HuH-7 (cell line): ENCODE data around the gene INSRR.

Experiments
- DNase-seq: peaks from one replicate; pipeline ENCODE4 v3.0.0; 2011; ENCODE audit warnings: low spot score

INSRR gene

DNA sequence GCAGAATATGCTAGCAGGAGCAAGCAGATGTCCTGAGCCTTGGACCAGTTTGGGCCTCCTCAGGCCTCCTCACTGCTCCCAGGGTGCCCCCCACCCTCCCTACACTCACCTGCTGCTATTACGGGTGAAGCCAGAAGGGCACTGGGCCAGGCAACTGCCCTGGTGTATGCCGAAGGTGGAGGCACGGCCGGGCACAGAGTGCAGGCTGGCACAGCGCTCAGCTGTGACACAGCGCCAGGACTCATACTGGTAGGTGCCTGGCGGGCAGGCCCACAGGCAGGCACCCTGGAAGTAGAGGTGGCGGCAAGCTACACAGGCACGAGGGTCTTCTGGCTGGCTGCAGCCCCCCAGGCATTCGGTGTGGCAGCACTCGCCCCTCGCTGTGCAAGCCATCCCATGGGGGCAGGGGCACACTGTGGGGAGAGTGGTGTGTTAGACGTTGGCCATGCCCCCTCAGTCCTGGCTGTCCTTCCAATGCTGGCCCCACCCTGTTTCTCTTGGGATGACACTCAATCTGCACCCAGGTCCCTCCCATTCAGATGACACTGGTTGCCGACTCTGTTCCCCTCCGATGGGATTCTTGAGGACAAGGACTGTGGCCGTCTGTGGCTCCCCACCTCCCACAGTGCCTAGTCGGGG, 7.0 kb downstream of the INSRR start:
- DNase-seq: no peak

DNA sequence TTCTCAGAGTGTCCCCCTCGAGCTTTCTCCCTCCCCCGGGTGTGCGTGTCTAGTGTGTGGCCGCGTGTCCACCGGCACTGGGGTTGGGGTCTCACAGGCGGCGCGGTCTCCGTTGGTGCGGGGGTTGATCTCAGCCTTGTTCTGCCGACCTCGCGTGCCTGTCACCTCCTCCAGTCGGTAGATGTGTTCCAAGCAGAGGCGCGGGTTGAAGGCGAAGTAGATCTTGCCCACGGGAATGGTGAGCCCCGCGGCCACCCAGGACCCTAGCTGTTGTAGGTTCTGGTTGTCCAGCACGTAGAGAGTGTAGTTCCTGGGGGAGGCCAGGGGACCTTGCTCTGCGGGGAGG, 9.8 kb downstream of the INSRR start:
- no peak for DNase-seq

GRCh38 chr1:156848461-156849150, 10.3 kb downstream of the INSRR start:
- no peak for DNase-seq

DNA sequence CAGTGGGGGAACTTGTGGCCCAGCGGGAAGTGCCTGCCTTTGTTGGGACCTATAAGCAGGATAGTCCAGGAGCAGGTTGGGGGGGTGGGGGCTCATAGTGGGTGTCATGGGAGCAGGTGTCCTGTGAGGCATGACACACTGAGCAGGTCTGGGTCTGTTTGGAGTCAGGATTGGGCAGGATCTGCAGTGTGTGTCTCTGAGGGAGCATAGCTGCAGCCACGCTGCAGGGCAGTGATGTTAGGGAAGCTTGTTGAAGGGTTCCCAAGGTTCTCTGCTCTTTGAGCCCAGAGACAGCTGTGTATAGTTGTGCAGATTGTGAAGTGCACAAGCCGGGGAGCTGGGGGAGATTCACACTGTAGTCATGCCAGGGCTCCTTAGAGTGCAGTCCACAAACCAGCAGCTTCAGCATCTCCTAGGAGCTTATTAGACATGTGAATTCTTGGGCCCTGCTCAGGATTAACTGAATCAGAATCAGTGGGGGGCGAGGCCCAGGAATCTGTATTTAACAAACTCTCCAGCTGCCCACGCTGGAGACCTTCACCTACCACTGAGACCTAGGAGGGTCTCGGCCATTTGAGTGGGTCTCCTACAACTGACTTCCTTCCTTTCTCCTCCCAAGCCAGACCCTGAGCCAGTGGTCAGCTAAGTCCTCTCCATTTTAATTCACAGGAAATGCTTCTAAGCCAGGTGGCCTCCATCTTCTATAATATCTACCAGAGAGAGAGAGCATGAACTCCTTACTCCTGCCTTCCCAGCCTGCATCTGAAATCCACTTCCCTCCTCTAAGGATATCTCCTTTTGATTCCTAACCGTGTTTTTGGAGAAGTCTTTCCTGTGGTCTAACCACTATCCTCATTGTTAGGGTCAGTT, 11.1 kb downstream of the INSRR start:
- DNase-seq: no peak

GRCh38 chr1:156846643-156847042, 12.3 kb downstream of the INSRR start:
- DNase-seq: no peak

- DNase-seq: no peak
These were observed 12.9 kb downstream of the INSRR start for GRCh38 chr1:156845953-156846545.

DNA sequence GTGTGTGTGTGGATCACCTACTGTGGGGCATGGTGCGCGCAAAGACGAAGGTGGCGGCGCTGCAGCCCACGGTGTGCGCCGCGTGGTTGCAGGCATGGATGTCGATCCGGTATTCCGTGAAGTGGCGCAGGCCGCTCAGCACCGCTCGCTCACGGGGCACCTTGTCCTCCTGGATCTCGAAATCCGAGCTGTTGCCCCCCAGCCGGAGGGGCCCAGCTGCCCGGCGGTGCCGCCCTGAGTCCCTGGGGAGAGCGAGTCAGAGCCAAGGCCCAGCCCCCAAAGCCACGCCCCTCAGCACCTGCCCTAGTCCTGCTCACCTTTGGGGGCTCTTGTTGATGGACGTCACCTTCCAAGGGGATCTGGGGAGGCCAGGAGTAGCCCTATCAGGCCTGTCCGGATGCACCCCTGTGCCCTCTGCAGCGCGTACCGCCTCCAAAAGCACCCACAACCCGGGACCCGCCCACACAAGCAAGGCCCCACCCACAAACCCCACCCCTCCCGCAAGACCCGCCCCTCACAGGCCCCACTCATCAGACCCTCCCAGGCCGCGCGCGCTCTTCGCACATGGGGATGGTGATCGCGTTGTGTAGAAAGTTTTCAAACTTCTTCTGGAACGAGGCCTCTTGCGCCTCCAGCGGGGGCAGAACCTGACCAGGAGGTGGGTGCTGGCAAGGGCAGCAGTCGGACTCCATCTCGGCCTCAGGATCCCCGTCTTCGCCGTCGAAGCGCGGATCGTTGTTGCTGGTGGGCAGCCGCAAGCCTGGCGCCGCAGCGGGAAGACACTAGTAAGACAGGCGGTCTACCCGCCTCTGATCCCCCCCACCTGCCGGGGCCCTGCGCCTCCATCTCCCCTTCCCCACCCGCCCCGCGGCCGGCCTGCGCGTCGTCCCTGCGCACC, 13.6 kb downstream of the INSRR start:
- DNase-seq: no peak

GRCh38 chr1:156844638-156845037, 14.3 kb downstream of the INSRR start:
- no peak for DNase-seq

- no peak for DNase-seq
These were observed 14.8 kb downstream of the INSRR start for GRCh38 chr1:156844102-156844501.

DNA sequence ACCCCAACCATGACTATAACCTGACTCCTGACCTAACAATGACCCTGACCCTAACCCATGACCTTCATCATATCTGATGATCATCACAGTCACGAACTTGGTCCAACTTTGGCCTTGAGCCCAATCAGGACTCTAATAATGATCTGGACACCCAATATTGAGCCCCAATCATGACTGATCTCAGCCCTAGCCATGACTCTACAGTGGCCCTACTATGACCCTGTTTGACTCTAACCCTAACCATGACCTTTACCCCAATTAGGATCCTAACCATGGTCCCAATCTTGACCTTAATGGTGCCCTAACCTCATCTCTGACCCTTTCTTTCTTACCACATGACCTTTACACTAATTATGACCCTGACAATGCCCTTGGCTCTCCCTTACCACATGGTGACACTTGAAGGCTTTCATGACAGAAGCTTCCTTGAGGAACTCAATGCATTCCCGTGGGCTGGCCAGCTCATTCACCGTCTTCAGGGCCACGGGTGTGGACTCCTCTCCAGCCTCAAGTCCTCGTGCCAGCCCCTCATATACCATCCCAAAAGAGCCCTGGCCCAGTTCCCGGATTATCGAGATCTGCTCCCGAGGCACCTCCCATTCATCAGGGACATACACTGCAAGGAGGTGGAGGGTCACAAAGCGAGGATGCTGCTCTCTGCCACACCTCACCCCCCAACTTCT, 16.2 kb downstream of the INSRR start:
- no peak for DNase-seq

DNA sequence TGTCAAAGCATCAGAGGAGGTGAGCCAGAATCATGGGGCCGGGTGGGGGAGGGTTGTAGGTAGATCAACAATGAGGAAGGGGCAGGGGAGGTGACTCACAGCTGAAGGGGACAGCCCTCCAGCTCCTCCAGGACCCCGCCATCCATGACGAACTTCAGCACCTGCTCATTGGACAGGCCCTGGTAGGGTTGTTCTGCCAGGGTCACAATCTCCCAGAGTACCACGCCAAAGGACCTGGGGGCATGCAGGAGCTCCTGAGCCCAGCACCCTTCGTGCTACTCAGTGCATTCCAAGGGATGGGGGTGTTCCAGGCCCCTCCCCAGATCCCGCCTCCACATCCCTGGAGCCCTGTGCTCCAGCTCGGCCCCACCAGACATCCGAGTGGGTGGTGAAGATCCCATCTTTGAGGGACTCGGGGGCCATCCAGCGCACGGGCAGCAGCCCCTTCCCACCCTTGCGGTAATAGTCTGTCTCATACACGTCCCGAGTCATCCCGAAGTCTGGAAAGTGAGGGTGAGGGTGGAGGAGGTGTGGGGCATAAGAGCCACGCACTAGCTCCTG, 17.5 kb downstream of the INSRR start:
- no peak for DNase-seq

DNA sequence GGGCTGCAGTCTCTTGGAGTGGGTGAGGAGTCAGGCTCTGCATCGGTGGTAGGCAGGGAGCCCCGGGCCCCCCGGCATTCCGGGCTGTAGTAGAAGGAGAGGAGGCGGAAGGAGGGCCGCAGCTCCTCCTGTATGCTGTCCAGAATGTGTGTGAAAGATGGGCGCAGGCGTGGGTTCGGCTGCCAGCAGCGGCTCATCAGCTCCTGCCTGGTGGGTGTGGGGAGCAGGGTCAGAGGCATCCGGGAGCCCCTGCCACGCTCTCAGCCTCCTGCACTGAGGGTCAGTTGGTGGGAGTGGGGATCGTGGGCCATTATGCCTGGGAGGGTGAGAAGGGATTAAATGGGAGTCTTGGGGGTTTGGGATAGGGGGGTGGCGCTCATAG, 18.0 kb downstream of the INSRR start:
- no peak for DNase-seq

- no peak for DNase-seq
These were observed 18.6 kb downstream of the INSRR start for GRCh38 chr1:156840186-156840897.

GRCh38 chr1:156839426-156840109, 19.3 kb downstream of the INSRR start:
- no peak for DNase-seq

DNA sequence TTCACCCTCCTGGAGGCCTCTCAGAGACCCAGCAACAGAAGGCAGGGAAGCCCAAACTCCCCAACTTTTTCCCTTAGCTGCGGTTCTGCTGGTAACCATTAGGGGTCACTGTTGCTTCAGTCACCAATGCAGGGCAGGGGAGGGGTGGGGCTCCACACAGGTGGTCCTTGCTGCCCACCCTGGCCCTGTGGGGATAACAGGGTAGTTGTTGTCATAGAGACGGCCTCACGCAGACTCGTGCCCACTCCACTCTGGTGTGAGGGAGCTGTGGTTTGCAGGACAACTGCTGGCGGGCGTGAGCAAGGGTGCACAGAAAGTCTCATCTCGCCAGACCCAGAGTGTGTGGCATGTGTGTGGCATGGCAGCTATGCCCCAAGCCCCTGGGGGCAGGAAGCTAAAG, 19.9 kb downstream of the INSRR start:
- DNase-seq: peak; percentile 76

DNA sequence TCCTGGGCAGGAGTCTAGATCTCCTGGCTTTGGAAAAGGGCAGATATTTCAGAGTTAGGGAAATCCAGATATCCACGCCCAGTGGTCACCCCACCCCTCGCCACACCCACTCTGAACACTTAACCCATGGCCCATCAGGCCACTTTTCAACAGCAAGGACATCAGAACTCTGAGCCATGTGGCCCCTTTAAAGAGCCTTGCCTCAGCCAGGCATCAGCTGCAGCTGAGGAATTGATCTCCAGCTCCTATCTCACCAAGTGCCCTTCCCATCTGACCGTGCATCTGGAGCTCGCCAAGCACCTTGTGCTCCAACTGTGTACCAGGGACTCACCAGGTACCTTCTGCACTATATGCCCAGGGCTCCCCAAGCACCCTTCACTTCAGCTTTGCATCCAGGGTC, 22.0 kb downstream of the INSRR start:
- DNase-seq: no peak

GRCh38 chr1:156836041-156836654, 22.8 kb downstream of the INSRR start:
- no peak for DNase-seq

DNA sequence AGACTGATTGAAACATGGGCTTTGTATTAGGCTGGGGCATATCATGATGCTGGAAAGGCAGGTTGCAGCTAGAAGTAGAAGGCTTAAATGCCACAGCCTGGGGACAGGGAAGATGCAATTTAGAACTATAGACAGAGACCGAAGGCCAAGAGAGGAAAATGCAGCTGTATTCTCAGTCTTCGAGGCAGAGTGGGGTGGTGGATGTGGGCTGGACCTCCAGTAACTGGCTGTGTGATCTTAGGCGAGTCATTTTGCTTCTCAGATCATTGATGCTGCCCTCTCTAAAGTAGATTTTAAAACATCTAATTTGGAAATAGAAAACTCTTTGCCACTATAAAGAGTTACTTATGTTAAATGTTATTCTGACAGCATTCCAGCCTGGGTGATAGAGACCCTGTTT, 24.6 kb downstream of the INSRR start:
- no peak for DNase-seq

DNA sequence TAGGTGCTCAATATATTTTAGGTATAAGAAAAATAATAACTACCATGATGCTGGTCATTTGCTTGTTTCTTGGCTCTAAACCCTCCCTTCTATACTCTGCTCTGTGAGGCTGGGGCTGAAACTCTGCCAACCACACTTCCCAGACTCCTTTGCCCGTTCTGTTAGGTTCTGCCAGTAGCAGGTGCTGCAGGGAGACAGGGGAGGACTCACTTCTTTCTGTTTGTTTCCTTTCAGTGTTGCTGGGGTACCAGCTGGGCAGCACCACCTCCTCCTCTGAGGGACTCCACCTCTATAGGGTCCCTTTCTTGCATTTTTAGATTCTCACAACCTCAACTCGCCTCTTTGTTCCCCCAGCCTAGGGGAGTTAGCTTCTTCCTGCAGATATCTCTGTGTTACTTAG, 25.3 kb downstream of the INSRR start:
- DNase-seq: no peak
